OCI-LY1 (cell line): ENCODE results near the gene RGMA.
A peak's percentile ranks its signal among the peaks of the same experiment; 100 is the strongest.

Experiments used
- H2AFZ ChIP-seq: fragments of 200-600 bp; sonication (generic), shearing (Covaris generic); 2 replicates; pipeline ENCODE4 v1.6.0; 2014; ENCODE audit warnings: antibody characterized with exemption, mild to moderate bottlenecking, low read length
- H3F3A ChIP-seq: fragments of 200-600 bp; sonication (generic), shearing (Covaris generic); 2 replicates; pipeline ENCODE4 v1.6.0; 2014; ENCODE audit warnings: mild to moderate bottlenecking, antibody characterized with exemption, low read length, moderate library complexity; ENCODE audit not compliant: insufficient read depth
- H3K27ac ChIP-seq: fragments of 200-600 bp; sonication (generic); 2 replicates; pipeline ENCODE4 v1.5.1; 2014; ENCODE audit warnings: low read length, mixed run types, mild to moderate bottlenecking, low read depth; ENCODE audit not compliant: poor library complexity, severe bottlenecking
- H3K27me3 ChIP-seq: fragments of 200-600 bp; sonication (generic); 2 replicates; pipeline ENCODE4 v1.6.0; 2014; ENCODE audit warnings: antibody characterized with exemption, mild to moderate bottlenecking, low read length, moderate library complexity; ENCODE audit not compliant: insufficient read depth
- H3K36me3 ChIP-seq: fragments of 200-600 bp; sonication (generic); 2 replicates; pipeline ENCODE4 v1.6.1; 2014; ENCODE audit warnings: mild to moderate bottlenecking, antibody characterized with exemption, low read length, moderate library complexity, mixed read lengths; ENCODE audit not compliant: insufficient read depth
- H3K4me1 ChIP-seq: fragments of 200-600 bp; sonication (generic); 2 replicates; pipeline ENCODE4 v1.5.1; 2014; ENCODE audit warnings: mild to moderate bottlenecking, low read length, moderate library complexity; ENCODE audit not compliant: insufficient read depth, severe bottlenecking
- H3K4me2 ChIP-seq: fragments of 200-600 bp; sonication (generic), shearing (Covaris generic); 2 replicates; pipeline ENCODE4 v1.6.1; 2014; ENCODE audit warnings: low read length
- H3K4me3 ChIP-seq: fragments of 200-600 bp; sonication (generic); 2 replicates; pipeline ENCODE4 v1.5.1; 2014; ENCODE audit warnings: low read length, low read depth, mild to moderate bottlenecking, mixed read lengths; ENCODE audit not compliant: poor library complexity, severe bottlenecking
- H3K79me2 ChIP-seq: fragments of 200-600 bp; shearing (Covaris generic); 2 replicates; pipeline ENCODE4 v1.6.1; 2016; ENCODE audit warnings: mixed run types, low read length, mixed read lengths; ENCODE audit not compliant: insufficient read depth
- H3K9ac ChIP-seq: fragments of 200-600 bp; sonication (generic), shearing (Covaris generic); 2 replicates; pipeline ENCODE4 v1.6.1; 2014; ENCODE audit warnings: mild to moderate bottlenecking, low read length, mixed read lengths
- H3K9me2 ChIP-seq: fragments of 200-600 bp; sonication (generic), shearing (Covaris generic); 2 replicates; pipeline ENCODE4 v1.6.1; 2014; ENCODE audit warnings: low read depth, mild to moderate bottlenecking, low read length, mixed read lengths
- H3K9me3 ChIP-seq: fragments of 200-600 bp; shearing (Covaris generic); 2 replicates; pipeline ENCODE4 v1.6.1; 2014; ENCODE audit warnings: low read length, mixed read lengths
- H4K20me1 ChIP-seq: fragments of 200-600 bp; sonication (generic), shearing (Covaris generic); 2 replicates; pipeline ENCODE4 v1.6.0; 2016; ENCODE audit warnings: mild to moderate bottlenecking, low read length; ENCODE audit not compliant: insufficient read depth
- CTCF ChIP-seq: fragments of 200-600 bp; sonication (generic), shearing (Covaris generic); IDR thresholded peaks from 2 replicates; pipeline ENCODE4 v1.5.1; 2017; ENCODE audit warnings: mild to moderate bottlenecking, antibody characterized with exemption, low read length, moderate library complexity, mixed read lengths
- EZH2 ChIP-seq: fragments of 200-600 bp; sonication (generic), shearing (Covaris generic); IDR thresholded peaks from 2 replicates; pipeline ENCODE4 v1.8.0; 2017; ENCODE audit warnings: borderline replicate concordance, mixed run types, mild to moderate bottlenecking, antibody characterized with exemption, low read length, moderate library complexity, mixed read lengths

RGMA gene

GRCh38 chr15:93089727-93090305 is 805 bp upstream of the RGMA start:
- Histone ChIP-seq H3K9me3 (no peaks in the 10 kb centered on the region), H3K4me3 (no peak overlapping the region), H3K9ac (no peak overlapping the region), H3F3A (no peaks in the 10 kb centered on the region), H3K4me2 (no peak overlapping the region), H3K27ac (no peak overlapping the region), H3K4me1 (no peaks in the 10 kb centered on the region), H3K36me3 (no peaks in the 10 kb centered on the region), H3K79me2 (no peaks in the 10 kb centered on the region), H4K20me1 (no peaks in the 10 kb centered on the region), H3K27me3 (no peaks in the 10 kb centered on the region), H2AFZ (no peak overlapping the region), H3K9me2 (no peaks in the 10 kb centered on the region)
- no peak for TF ChIP-seq CTCF
- TF ChIP-seq EZH2: no peak

DNA sequence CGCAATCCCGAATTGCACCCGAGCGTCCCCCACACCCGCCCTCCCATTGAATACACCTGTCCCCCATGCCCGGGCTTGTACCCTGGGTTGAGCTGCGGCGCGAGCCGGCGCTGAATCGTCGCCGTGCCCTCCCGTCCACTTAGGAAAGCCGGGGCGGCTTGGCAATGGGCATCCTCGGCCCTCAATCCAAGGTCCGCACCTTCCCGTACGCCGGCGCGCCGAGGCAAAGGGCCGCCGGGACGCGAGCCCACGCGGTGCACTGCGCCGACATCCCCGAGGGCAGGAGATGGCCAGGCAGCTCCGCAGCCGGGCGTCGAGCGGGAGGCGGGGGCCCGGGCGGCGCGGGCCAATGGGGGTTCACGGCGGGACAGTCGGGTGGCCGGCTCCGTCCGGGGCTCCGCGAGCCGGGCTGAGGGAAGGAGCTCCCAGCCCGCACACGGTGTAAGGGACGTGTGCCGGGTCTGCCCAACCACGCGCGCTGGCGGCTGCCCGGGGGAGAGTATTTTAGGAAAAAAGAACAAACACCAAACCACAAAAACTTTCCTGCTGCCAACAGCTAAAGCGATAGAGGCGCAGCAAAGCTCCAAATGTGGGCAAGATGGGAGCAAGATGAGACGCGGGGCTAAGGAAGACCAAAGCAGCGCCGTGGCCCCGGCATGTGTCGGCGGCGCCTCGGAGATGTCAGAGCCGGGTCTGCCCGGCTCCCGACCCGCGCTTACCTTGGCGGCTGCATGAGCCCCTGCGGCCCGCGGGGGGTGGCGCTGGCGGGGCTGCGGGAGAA is 621 bp downstream of the RGMA start:
- no peak overlapping the region for H3K4me3 ChIP-seq
- H3K9me2 ChIP-seq: no peaks in the 10 kb centered on the region
- no peaks in the 10 kb centered on the region for H3K4me1 ChIP-seq
- H4K20me1 ChIP-seq: no peaks in the 10 kb centered on the region
- H3F3A ChIP-seq: no peaks in the 10 kb centered on the region
- no peak overlapping the region for H3K27ac ChIP-seq
- H3K79me2 ChIP-seq: no peaks in the 10 kb centered on the region
- H3K9ac ChIP-seq: no peak overlapping the region
- no peak for TF ChIP-seq EZH2
- TF ChIP-seq CTCF: no peak; the same call in 1 of the 2 replicates
- H3K4me2 ChIP-seq: no peak overlapping the region
- no peaks in the 10 kb centered on the region for H3K27me3 ChIP-seq
- H2AFZ ChIP-seq: no peak overlapping the region
- no peaks in the 10 kb centered on the region for H3K36me3 ChIP-seq
- no peaks in the 10 kb centered on the region for H3K9me3 ChIP-seq

DNA sequence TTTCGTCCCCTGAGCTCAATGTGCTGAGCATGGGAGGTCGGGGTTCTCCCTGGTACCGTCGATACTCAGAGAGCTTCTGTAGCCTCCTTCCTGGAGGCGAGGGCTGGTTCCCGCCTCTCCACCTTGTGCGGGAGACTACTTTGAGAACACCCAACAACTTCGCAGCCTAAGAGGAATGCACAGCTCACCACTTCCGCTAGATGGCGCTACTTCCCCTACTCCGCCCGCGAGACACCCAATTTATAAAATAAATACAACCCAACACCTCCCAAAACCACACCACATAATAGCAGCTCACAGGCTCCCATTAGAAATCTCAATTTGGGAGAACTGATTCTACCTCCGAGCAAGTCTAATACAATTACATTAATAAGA is 1.2 kb downstream of the RGMA start:
- TF ChIP-seq EZH2 (no peak), CTCF (peak; percentile 77)
- Histone ChIP-seq H3K27me3 (no peaks in the 10 kb centered on the region), H3K4me1 (no peaks in the 10 kb centered on the region), H3K4me3 (no peak overlapping the region), H3K27ac (no peak overlapping the region), H3K36me3 (no peaks in the 10 kb centered on the region), H3K9ac (no peak overlapping the region), H3K79me2 (no peaks in the 10 kb centered on the region), H3K4me2 (no peak overlapping the region), H3F3A (no peaks in the 10 kb centered on the region), H2AFZ (no peak overlapping the region), H3K9me2 (no peaks in the 10 kb centered on the region), H4K20me1 (no peaks in the 10 kb centered on the region), H3K9me3 (no peaks in the 10 kb centered on the region)
